ENCODE results near the gene ADRA2C. TPM values are rescaled to one million over a fixed set of nuclear protein-coding genes. Genes with fewer than 3 reads are reported as not detected.
A peak's percentile ranks its signal among the peaks of the same experiment; 100 is the strongest.

Gene ADRA2C
- total and polyA plus RNA-seq, 2 of the 13 experiments (the other 11 are each of a cell fraction or from before 2014, with no cell fraction given), result 15.4 to 69.7 TPM

GRCh38 chr4:3803475-3803847, 37.3 kb downstream of the ADRA2C start (continued):
- TF ChIP-seq ZNF318 (CRISPR knock-in tag; IDR thresholded peaks at IDR 0.05) (no peak), ZNF703 (CRISPR knock-in tag; IDR thresholded peaks at IDR 0.05; ENCODE audit: borderline replicate concordance) (no peak), ZNF569 (CRISPR knock-in tag; IDR thresholded peaks at IDR 0.05; ENCODE audit: borderline replicate concordance) (no peak), ZNF451 (CRISPR knock-in tag; IDR thresholded peaks at IDR 0.05) (no peak), LCORL (IDR thresholded peaks at IDR 0.05) (no peak), LCORL (CRISPR knock-in tag; IDR thresholded peaks at IDR 0.05) (peak; percentile 54; the same call in 1 of the 2 replicates), ZNF674 (CRISPR knock-in tag; IDR thresholded peaks at IDR 0.05; ENCODE audit: low read depth) (no peak), ZNF775 (CRISPR knock-in tag; IDR thresholded peaks at IDR 0.05; ENCODE audit: borderline replicate concordance) (no peak), JUND (CRISPR knock-in tag; IDR thresholded peaks at IDR 0.05) (no peak), GATAD2A (CRISPR knock-in tag; IDR thresholded peaks at IDR 0.05) (no peak; the same call in none of the 2 replicates), ZSCAN22 (CRISPR knock-in tag; IDR thresholded peaks at IDR 0.05) (no peak), TFAP4 (IDR thresholded peaks at IDR 0.05; ENCODE audit: borderline replicate concordance, low read depth) (no peak), ZNF788 (CRISPR knock-in tag; IDR thresholded peaks at IDR 0.05; ENCODE audit: borderline replicate concordance) (no peak), ZSCAN31 (CRISPR knock-in tag; IDR thresholded peaks at IDR 0.05; ENCODE audit: low read depth) (0 out of 2 replicates have a peak, but pooled peaks have one; percentile 19), ZNF44 (CRISPR knock-in tag; IDR thresholded peaks at IDR 0.05) (no peak), PTBP1 (IDR thresholded peaks at IDR 0.05; ENCODE audit: low read depth, low read length, poor library complexity, severe bottlenecking) (no peak), ZNF296 (CRISPR knock-in tag; conservative IDR thresholded peaks at IDR 0.05) (no peak)
- TF ChIP-seq, protein P1, sequence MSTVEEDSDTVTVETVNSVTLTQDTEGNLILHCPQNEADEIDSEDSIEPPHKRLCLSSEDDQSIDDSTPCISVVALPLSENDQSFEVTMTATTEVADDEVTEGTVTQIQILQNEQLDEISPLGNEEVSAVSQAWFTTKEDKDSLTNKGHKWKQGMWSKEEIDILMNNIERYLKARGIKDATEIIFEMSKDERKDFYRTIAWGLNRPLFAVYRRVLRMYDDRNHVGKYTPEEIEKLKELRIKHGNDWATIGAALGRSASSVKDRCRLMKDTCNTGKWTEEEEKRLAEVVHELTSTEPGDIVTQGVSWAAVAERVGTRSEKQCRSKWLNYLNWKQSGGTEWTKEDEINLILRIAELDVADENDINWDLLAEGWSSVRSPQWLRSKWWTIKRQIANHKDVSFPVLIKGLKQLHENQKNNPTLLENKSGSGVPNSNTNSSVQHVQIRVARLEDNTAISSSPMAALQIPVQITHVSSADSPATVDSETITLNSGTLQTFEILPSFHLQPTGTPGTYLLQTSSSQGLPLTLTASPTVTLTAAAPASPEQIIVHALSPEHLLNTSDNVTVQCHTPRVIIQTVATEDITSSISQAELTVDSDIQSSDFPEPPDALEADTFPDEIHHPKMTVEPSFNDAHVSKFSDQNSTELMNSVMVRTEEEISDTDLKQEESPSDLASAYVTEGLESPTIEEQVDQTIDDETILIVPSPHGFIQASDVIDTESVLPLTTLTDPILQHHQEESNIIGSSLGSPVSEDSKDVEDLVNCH (CRISPR knock-in tag; IDR thresholded peaks at IDR 0.05), result no peak

All from HepG2 (cell line).